GM12873 (cell line): ENCODE measurements around the gene SORBS1.

Experiments used
- CTCF ChIP-seq: IDR thresholded peaks from 2 replicates; pipeline ENCODE4 v1.5.1; 2012; ENCODE audit warnings: low read depth, mild to moderate bottlenecking, moderate library complexity, low read length, control low read depth; ENCODE audit not compliant: insufficient read depth; ENCODE audit errors: missing control alignments

The SORBS1 gene

GRCh38 chr10:95421782-95422181 is 139.4 kb downstream of the SORBS1 start:
- no peak for TF ChIP-seq CTCF

GRCh38 chr10:95419399-95419798 is 141.8 kb downstream of the SORBS1 start:
- TF ChIP-seq CTCF, result no peak

- no peak for TF ChIP-seq CTCF
Measured at GRCh38 chr10:95416973-95417372, 144.2 kb downstream of the SORBS1 start.

- no peak for TF ChIP-seq CTCF
Measured at GRCh38 chr10:95416270-95416669, 144.9 kb downstream of the SORBS1 start.

GRCh38 chr10:95415621-95416031 is 145.5 kb downstream of the SORBS1 start:
- no peak for TF ChIP-seq CTCF

GRCh38 chr10:95414844-95415485 is 146.2 kb downstream of the SORBS1 start:
- no peak for TF ChIP-seq CTCF

- no peak for TF ChIP-seq CTCF
Measured at GRCh38 chr10:95414016-95414830, 146.9 kb downstream of the SORBS1 start.
